ENCODE results near the gene RASA1. TPM values are rescaled to one million over a fixed set of nuclear protein-coding genes. Genes with fewer than 3 reads are reported as not detected.
A peak's percentile ranks its signal among the peaks of the same experiment; 100 is the strongest.

Gene RASA1
- polyA plus RNA-seq, 3 donors from 2014 or later = 1.7 to 8.7 (median 4.0) TPM

DNA sequence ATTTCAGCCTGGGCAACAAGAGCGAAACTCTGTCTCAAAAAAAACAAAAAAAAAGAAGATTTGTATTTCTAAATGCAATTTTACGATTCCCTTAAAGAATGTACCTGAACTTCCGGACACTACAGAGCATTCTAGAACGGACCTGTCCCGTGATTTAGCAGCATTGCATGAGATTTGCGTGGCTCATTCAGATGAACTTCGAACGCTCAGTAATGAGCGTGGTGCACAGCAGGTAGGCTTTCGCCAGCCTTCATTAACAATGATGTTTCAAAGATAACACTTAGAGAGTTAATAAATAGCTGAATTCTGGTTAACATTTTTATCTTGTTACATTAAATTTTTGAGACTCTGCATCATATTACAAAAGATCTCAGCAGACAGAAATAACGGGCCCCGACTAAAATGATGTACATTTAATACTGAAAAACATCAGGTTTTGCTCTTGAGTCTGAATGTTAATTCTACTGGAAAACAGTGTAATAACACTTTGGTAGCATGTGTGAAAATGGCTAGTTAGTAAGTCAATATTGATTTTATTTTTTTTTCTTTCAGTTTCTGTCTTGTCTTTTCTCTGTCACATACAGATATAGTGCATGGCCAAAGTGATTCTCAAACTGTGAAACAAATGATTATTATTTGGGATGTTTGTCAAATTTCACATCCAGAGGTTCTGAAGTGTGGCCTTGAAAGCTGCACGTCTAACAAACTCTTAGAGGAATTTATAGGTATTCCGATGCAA, 121.8 kb downstream of the RASA1 start:
- no peak for DNase-seq
- Mint-ChIP-seq H3K4me1 (peaks cover 19 to 41% of the 10 kb centered on the region in 2 donors), H3K4me3 (peak overlapping the region; percentile 15 to 70 (median 49)), H3K27ac (peak overlapping the region; percentile 66 to 93 (median 89)), H3K9me3 (no peaks in the 10 kb centered on the region), H3K27me3 (ENCODE audit: low read depth in 3 of 3) (peaks cover 0 to 7% (median 1%) of the 10 kb centered on the region in 3 donors), H3K36me3 (peaks cover 18 to 58% (median 30%) of the 10 kb centered on the region in 3 donors)

GRCh38 chr5:87390075-87390474, 122.4 kb downstream of the RASA1 start:
- no peak for DNase-seq
- H3K9me3 Mint-ChIP-seq = no peaks in the 10 kb centered on the region
- H3K27me3 Mint-ChIP-seq (ENCODE audit: low read depth in 3 of 3) = peaks cover 0 to 7% (median 1%) of the 10 kb centered on the region in 3 donors
- peaks cover 19 to 41% of the 10 kb centered on the region in 2 donors for H3K4me1 Mint-ChIP-seq
- H3K36me3 Mint-ChIP-seq = peaks cover 22 to 65% (median 36%) of the 10 kb centered on the region in 3 donors
- H3K4me3 Mint-ChIP-seq = peak overlapping the region in 3 of 5 donors; percentile 15 to 61 (median 37)
- H3K27ac Mint-ChIP-seq = peak overlapping the region; percentile 66 to 93 (median 89)

DNA sequence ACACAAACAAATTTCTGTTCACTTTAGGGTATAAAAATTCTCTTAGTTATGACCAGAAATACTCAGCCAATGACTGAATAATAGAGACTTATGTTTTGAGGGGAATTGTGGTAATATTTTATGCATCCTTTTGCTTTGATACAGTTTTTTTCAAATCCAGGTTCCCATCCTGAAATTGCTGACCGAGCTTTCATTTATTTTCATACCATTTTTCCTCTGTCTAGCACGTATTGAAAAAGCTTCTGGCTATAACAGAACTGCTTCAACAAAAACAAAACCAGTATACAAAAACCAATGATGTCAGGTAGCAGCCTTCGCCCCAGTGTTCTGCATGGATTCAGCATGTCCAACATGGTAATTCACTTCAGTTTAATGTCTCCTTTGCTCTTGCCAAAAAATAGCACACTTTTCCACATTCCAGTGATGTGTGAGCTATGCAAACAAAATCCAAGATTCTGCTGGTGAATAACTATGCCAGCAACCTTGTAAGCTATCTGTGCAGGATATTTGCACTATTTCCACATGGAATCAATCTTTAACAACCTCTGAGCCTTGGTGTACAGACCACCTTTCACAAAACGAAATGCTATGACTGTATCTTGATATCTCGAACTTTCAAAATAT, 123.0 kb downstream of the RASA1 start:
- no peak for DNase-seq
- Mint-ChIP-seq H3K36me3 (peaks cover 25 to 65% (median 38%) of the 10 kb centered on the region in 3 donors), H3K4me3 (no peak overlapping the region)

DNA sequence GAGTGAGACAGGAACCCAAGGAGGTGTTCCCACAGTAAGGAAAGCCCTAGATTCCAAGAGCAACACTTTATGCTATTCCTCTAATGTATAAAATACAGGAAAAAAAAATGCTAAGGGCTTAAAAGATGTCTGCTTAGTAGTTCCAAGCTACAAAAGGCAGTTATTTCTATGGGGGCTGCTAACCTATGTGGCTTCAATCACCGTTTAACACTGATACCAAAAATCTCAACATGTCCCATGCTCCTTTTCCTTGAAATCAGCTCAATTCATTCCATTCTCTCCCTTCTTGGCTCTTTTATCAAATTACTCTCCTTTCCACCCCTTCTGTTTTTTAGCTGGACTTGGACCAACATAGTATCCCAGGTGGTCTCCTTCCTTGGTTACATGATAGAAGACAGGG, 124.5 kb downstream of the RASA1 start:
- Mint-ChIP-seq H3K4me3 (no peak overlapping the region), H3K4me1 (peaks cover 19 to 37% of the 10 kb centered on the region in 2 donors), H3K27me3 (ENCODE audit: low read depth in 3 of 3) (peaks cover 0 to 7% (median 3%) of the 10 kb centered on the region in 3 donors), H3K27ac (peak overlapping the region; percentile 48 to 86 (median 68)), H3K36me3 (peaks cover 23 to 64% (median 38%) of the 10 kb centered on the region in 3 donors), H3K9me3 (no peaks in the 10 kb centered on the region)
- DNase-seq = no peak

More for the DNA sequence above, 123.0 kb downstream of the RASA1 start:
- peaks cover 0 to 7% (median 1%) of the 10 kb centered on the region in 3 donors for H3K27me3 Mint-ChIP-seq (ENCODE audit: low read depth in 3 of 3)
- peaks cover 19 to 41% of the 10 kb centered on the region in 2 donors for H3K4me1 Mint-ChIP-seq
- H3K27ac Mint-ChIP-seq = peak overlapping the region; percentile 66 to 93 (median 89)
- H3K9me3 Mint-ChIP-seq = no peaks in the 10 kb centered on the region

DNA sequence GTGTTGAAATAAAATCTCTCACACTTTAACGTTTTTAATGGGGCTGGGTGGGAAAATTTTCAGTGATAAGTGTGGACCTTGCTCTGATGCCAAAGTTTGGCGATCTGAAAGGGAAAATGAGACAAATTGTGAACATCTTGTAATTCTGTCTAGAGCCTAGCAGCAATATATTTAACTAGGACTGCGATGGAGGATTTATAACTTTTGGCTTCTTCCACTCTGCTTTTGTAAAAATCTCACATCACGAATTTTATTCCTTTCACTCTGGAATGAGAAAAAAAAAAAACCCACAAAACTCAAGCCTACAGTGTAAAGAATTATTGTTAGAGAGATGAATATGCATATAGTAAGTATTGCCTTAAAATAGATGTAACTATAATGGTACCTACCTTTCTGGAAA, 125.1 kb downstream of the RASA1 start:
- Mint-ChIP-seq H3K27me3 (ENCODE audit: low read depth in 3 of 3) (peaks cover 0 to 7% (median 3%) of the 10 kb centered on the region in 3 donors), H3K27ac (peak overlapping the region in 5 of 6 donors; percentile 29 to 86 (median 75)), H3K4me3 (no peak overlapping the region), H3K4me1 (peaks cover 19 to 35% of the 10 kb centered on the region in 2 donors), H3K9me3 (no peaks in the 10 kb centered on the region), H3K36me3 (peaks cover 21 to 60% (median 37%) of the 10 kb centered on the region in 3 donors)
- DNase-seq = no peak

DNA sequence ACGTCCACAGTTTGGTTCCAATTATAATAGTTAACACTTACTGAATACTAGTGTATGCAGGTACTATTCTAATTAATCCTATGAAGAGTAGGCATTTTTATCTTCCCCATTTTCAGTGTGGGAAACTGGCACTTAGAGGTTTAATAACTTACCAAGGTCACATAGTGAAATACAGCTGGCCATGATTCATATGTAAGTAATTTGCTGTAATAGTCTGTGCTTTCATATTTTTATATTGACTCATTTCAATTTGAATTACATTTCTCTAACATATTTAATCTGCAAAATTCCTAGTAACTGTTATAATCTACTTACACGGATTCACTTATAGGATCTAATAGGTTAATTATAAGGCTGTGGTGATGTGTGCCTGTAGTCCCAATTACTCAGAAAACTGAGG, 125.6 kb downstream of the RASA1 start:
- Mint-ChIP-seq H3K4me1 (peaks cover 19 to 35% of the 10 kb centered on the region in 2 donors), H3K27me3 (ENCODE audit: low read depth in 3 of 3) (peaks cover 0 to 7% (median 3%) of the 10 kb centered on the region in 3 donors), H3K9me3 (no peaks in the 10 kb centered on the region), H3K36me3 (peaks cover 21 to 60% (median 34%) of the 10 kb centered on the region in 3 donors), H3K4me3 (no peak overlapping the region), H3K27ac (peak overlapping the region in 1 of 6 donors; percentile 40)
- DNase-seq = no peak

- Mint-ChIP-seq H3K27ac (peak overlapping the region in 4 of 6 donors; percentile 15 to 77 (median 55)), H3K4me1 (peaks cover 19 to 35% of the 10 kb centered on the region in 2 donors), H3K36me3 (peaks cover 21 to 60% (median 30%) of the 10 kb centered on the region in 3 donors), H3K9me3 (no peaks in the 10 kb centered on the region), H3K27me3 (ENCODE audit: low read depth in 3 of 3) (peaks cover 0 to 8% (median 4%) of the 10 kb centered on the region in 3 donors), H3K4me3 (no peak overlapping the region)
- no peak for DNase-seq
Observed at GRCh38 chr5:87394411-87395165, 126.9 kb downstream of the RASA1 start.

GRCh38 chr5:87398981-87399614, 131.4 kb downstream of the RASA1 start:
- no peak for DNase-seq
- Mint-ChIP-seq H3K27ac (peak overlapping the region in 4 of 6 donors; percentile 24 to 64 (median 54)), H3K9me3 (peaks cover 0 to 2% (median 0%) of the 10 kb centered on the region in 6 donors), H3K36me3 (peaks cover 23 to 46% (median 26%) of the 10 kb centered on the region in 3 donors), H3K4me3 (peak overlapping the region in 1 of 5 donors; percentile 20), H3K4me1 (peaks cover 11 to 22% of the 10 kb centered on the region in 2 donors), H3K27me3 (ENCODE audit: low read depth in 3 of 3) (peaks cover 0 to 12% (median 0%) of the 10 kb centered on the region in 3 donors)

GRCh38 chr5:87399720-87400119, 132.0 kb downstream of the RASA1 start:
- peak overlapping the region in 5 of 6 donors; percentile 18 to 57 (median 51) for H3K27ac Mint-ChIP-seq
- H3K9me3 Mint-ChIP-seq = peaks cover 0 to 2% (median 0%) of the 10 kb centered on the region in 6 donors
- H3K36me3 Mint-ChIP-seq = peaks cover 21 to 45% (median 27%) of the 10 kb centered on the region in 3 donors
- H3K4me1 Mint-ChIP-seq = peaks cover 11 to 28% of the 10 kb centered on the region in 2 donors
- no peak overlapping the region for H3K4me3 Mint-ChIP-seq
- peaks cover 0 to 12% (median 5%) of the 10 kb centered on the region in 3 donors for H3K27me3 Mint-ChIP-seq (ENCODE audit: low read depth in 3 of 3)
- no peak for DNase-seq

GRCh38 chr5:87400305-87400899, 132.7 kb downstream of the RASA1 start:
- Mint-ChIP-seq H3K27me3 (ENCODE audit: low read depth in 3 of 3) (peaks cover 0 to 12% (median 5%) of the 10 kb centered on the region in 3 donors), H3K36me3 (peaks cover 15 to 43% (median 21%) of the 10 kb centered on the region in 3 donors), H3K27ac (peak overlapping the region in 5 of 6 donors; percentile 2 to 66 (median 51)), H3K4me3 (no peak overlapping the region), H3K4me1 (peaks cover 13 to 35% of the 10 kb centered on the region in 2 donors), H3K9me3 (peaks cover 0 to 2% (median 0%) of the 10 kb centered on the region in 6 donors)
- peak; percentile 43 to 52 (median 45) for DNase-seq

DNA sequence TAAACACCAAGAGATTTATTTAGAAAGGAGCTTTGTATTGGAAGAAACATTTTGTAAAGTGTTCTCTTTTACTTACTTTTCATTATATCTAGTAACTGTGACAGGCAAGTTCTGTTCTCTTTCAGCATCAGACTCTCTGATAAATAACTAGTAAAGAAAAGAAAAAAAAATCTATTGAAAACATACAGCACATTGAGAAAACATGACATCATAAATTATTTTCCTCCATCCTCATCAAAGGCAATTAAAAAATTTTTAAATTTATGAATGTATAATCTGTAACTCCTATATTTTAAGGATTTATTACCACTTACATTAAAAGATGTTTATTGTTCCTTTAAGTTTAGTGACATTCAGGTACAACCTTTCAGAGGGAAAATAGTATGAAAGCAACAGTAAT, 133.9 kb downstream of the RASA1 start:
- Mint-ChIP-seq H3K4me1 (peaks cover 25 to 47% of the 10 kb centered on the region in 2 donors), H3K9me3 (peaks cover 0 to 2% (median 0%) of the 10 kb centered on the region in 6 donors), H3K27me3 (ENCODE audit: low read depth in 3 of 3) (peaks cover 0 to 14% (median 5%) of the 10 kb centered on the region in 3 donors), H3K27ac (peak overlapping the region in 4 of 6 donors; percentile 10 to 32 (median 24)), H3K36me3 (peaks cover 17 to 51% (median 32%) of the 10 kb centered on the region in 3 donors), H3K4me3 (no peak overlapping the region)
- DNase-seq = no peak

GRCh38 chr5:87403409-87403808, 135.7 kb downstream of the RASA1 start:
- Mint-ChIP-seq H3K27ac (peak overlapping the region in 4 of 6 donors; percentile 20 to 51 (median 38)), H3K36me3 (peaks cover 28 to 61% (median 45%) of the 10 kb centered on the region in 3 donors), H3K9me3 (peaks cover 0 to 2% (median 0%) of the 10 kb centered on the region in 6 donors), H3K4me1 (peaks cover 43 to 65% of the 10 kb centered on the region in 2 donors), H3K4me3 (no peak overlapping the region), H3K27me3 (ENCODE audit: low read depth in 3 of 3) (peaks cover 0 to 14% (median 8%) of the 10 kb centered on the region in 3 donors)
- no peak for DNase-seq
